Activated B cell treated with CpG ODN at 0.5 μM for 24 hours (primary cell): Measurements from ENCODE around the gene TASP1. TPM values are rescaled to one million over a fixed set of nuclear protein-coding genes. Genes with fewer than 3 reads are reported as not detected.

Experiments
- ATAC-seq: fragments of 200-7000 bp; cut with Tn5 transposase; one replicate; pipeline ENCODE4 v1.10.0; 2021; ENCODE audit warnings: low read depth, mild to moderate bottlenecking, moderate library complexity
- CTCF ChIA-PET: fragments of 350-600 bp; sonication (Branson Sonifier 250); formaldehyde crosslinking; loops from one replicate; lab custom pipeline; 2021; ENCODE audit warnings: antibody characterized with exemption; lab: Charles Lee
- POLR2A ChIA-PET: fragments of 350-600 bp; sonication (Branson Sonifier 250); formaldehyde crosslinking; loops from one replicate; lab custom pipeline; 2021; ENCODE audit warnings: antibody characterized with exemption; lab: Charles Lee
- DNase-seq: peaks from one replicate; pipeline ENCODE4 v3.0.0; 2022
- H3K27ac Mint-ChIP-seq: one replicate; pipeline ENCODE4 v1.8.0; 2020; ENCODE audit warnings: mixed read lengths
- H3K27me3 Mint-ChIP-seq: one replicate; pipeline ENCODE4 v1.8.0; 2021; ENCODE audit warnings: mixed read lengths
- H3K36me3 Mint-ChIP-seq: one replicate; pipeline ENCODE4 v1.8.0; 2021; ENCODE audit warnings: low read depth, mixed read lengths
- H3K4me1 Mint-ChIP-seq: one replicate; pipeline ENCODE4 v1.8.0; 2021; ENCODE audit warnings: mixed read lengths
- H3K4me3 Mint-ChIP-seq: one replicate; pipeline ENCODE4 v1.8.0; 2020; ENCODE audit warnings: mild to moderate bottlenecking, mixed read lengths
- H3K9me3 Mint-ChIP-seq: one replicate; pipeline ENCODE4 v1.8.0; 2020; ENCODE audit warnings: mixed read lengths
- intact Hi-C: fragments of 100-400 bp; cut with micrococcal nuclease; formaldehyde crosslinking; loops from one replicate; pipeline ENCODE4 v1.15.1; 2024
- total RNA-seq: library from RNA; stranded (reverse); gene quantifications from 2 replicates; pipeline ENCODE4 v1.2.3, GENCODE V29; 2022
- TF ChIP-seq, protein P1 (sequence below): fragments of 200-600 bp; IDR thresholded peaks from one replicate; pipeline ENCODE4 v1.8.0; 2022; ENCODE audit warnings: antibody characterized with exemption, mild to moderate bottlenecking

TASP1 gene
- total RNA-seq, 1 donor from 2014 or later = 20.6 TPM

- ChIA-PET POLR2A (no interaction called here), CTCF (no interaction called here)
These were observed 33.2 kb upstream of the TASP1 start for GRCh38 chr20:13671916-13672378.

DNA sequence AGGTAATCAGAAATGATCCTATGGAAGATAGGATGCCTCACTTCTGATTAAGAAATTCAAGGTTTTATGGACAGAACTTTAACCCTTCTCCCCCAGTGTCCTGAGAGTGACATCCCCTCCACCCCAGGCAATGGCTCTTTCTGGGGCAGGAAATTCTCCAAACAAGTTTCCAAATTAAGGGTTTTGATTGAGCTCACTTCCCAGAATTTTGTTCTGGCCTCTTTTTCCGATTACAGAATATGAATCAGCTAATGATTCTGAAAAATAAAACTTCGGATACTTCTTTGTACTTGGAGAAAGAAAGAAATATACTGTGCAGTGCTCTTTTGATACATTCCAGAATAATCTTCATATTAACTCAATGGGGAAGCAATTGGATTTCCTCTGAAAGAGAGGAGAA is 32.8 kb upstream of the TASP1 start:
- no peaks in the 10 kb centered on the region for H3K9me3 Mint-ChIP-seq
- ChIA-PET POLR2A (no interaction called here), CTCF (no interaction called here)
- H3K27me3 Mint-ChIP-seq = peaks cover 3% of the 10 kb centered on the region
- TF ChIP-seq, protein P1, sequence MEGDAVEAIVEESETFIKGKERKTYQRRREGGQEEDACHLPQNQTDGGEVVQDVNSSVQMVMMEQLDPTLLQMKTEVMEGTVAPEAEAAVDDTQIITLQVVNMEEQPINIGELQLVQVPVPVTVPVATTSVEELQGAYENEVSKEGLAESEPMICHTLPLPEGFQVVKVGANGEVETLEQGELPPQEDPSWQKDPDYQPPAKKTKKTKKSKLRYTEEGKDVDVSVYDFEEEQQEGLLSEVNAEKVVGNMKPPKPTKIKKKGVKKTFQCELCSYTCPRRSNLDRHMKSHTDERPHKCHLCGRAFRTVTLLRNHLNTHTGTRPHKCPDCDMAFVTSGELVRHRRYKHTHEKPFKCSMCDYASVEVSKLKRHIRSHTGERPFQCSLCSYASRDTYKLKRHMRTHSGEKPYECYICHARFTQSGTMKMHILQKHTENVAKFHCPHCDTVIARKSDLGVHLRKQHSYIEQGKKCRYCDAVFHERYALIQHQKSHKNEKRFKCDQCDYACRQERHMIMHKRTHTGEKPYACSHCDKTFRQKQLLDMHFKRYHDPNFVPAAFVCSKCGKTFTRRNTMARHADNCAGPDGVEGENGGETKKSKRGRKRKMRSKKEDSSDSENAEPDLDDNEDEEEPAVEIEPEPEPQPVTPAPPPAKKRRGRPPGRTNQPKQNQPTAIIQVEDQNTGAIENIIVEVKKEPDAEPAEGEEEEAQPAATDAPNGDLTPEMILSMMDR = no peak
- no peak overlapping the region for H3K27ac Mint-ChIP-seq
- H3K4me3 Mint-ChIP-seq = no peak overlapping the region
- no peaks in the 10 kb centered on the region for H3K36me3 Mint-ChIP-seq
- intact Hi-C loops = no loop called here
- ATAC-seq (no peak), DNase-seq (no peak)
- no peaks in the 10 kb centered on the region for H3K4me1 Mint-ChIP-seq

More at GRCh38 chr20:13671916-13672378, 33.2 kb upstream of the TASP1 start:
- ATAC-seq = no peak
- intact Hi-C loops = no loop called here
- Mint-ChIP-seq H3K4me1 (no peaks in the 10 kb centered on the region), H3K27me3 (peaks cover 3% of the 10 kb centered on the region), H3K36me3 (no peaks in the 10 kb centered on the region), H3K9me3 (no peaks in the 10 kb centered on the region), H3K4me3 (no peak overlapping the region), H3K27ac (no peak overlapping the region)
- TF ChIP-seq, protein P1 = no peak
- DNase-seq = no peak

- peaks cover 3% of the 10 kb centered on the region for H3K27me3 Mint-ChIP-seq
- H3K36me3 Mint-ChIP-seq = no peaks in the 10 kb centered on the region
- ChIA-PET CTCF (no interaction called here), POLR2A (interaction anchor here (0.5 kb wide), 1 partner anchor 15 kb away, joined by 3 read pairs; no protein-coding TSS in a partner anchor)
- no peaks in the 10 kb centered on the region for H3K4me1 Mint-ChIP-seq
- TF ChIP-seq, protein P1 = no peak
- DNase-seq = no peak
- no peaks in the 10 kb centered on the region for H3K9me3 Mint-ChIP-seq
- H3K27ac Mint-ChIP-seq = no peak overlapping the region
- ATAC-seq = no peak
- H3K4me3 Mint-ChIP-seq = no peak overlapping the region
- intact Hi-C loops = no loop called here
These were observed 31.4 kb upstream of the TASP1 start for GRCh38 chr20:13670160-13670559.

GRCh38 chr20:13665709-13666395 is 27.1 kb upstream of the TASP1 start:
- no peaks in the 10 kb centered on the region for H3K4me1 Mint-ChIP-seq
- no peaks in the 10 kb centered on the region for H3K9me3 Mint-ChIP-seq
- POLR2A ChIA-PET = no interaction called here
- no peak for DNase-seq
- intact Hi-C loops = no loop called here
- CTCF ChIA-PET = no interaction called here
- TF ChIP-seq, protein P1 = no peak
- H3K27me3 Mint-ChIP-seq = peaks cover 2% of the 10 kb centered on the region
- no peak overlapping the region for H3K27ac Mint-ChIP-seq
- H3K4me3 Mint-ChIP-seq = no peak overlapping the region
- H3K36me3 Mint-ChIP-seq = no peaks in the 10 kb centered on the region
- no peak for ATAC-seq

DNA sequence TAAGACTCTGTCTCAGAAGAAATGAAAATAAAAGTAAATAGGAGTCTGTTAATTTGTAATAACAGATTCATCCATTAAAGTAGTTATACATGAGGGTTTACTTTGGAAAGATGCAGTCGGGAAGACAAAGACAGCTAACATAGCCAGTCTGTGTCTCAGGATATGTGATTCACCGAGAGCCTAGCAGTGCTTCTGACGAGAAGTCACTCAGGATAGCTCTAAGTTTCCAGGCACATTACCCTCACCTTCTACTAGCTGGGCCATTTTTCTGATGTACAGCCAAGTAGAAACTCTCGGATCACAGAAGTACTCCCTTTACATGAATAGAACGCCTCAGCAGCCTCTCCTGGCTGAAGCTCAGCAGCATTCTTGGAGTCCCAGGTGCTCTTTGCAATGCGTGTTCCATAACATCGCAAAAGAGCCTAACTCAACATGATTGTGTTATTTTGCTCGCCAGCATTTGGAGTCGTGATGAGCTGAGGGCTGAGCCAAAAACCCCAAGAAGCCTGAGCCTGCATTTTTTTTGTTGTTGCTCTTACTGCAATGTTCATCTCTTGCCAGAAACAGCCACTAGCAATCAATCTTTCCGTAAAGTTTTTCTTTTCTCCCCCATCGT is 22.4 kb upstream of the TASP1 start:
- ChIA-PET CTCF (no interaction called here), POLR2A (no interaction called here)
- DNase-seq (no peak), ATAC-seq (no peak)
- no peaks in the 10 kb centered on the region for H3K27me3 Mint-ChIP-seq
- TF ChIP-seq, protein P1 = no peak
- no peaks in the 10 kb centered on the region for H3K9me3 Mint-ChIP-seq
- H3K36me3 Mint-ChIP-seq = no peaks in the 10 kb centered on the region
- intact Hi-C loops = no loop called here
- H3K27ac Mint-ChIP-seq = no peak overlapping the region
- H3K4me3 Mint-ChIP-seq = no peak overlapping the region
- H3K4me1 Mint-ChIP-seq = peaks cover 18% of the 10 kb centered on the region
